ENCODE results near the gene POLR3A.
"Not testable (repeated sequence)": the region's sequence is repeated elsewhere in the genome, so short reads cannot be mapped to it uniquely, and the experiment has no call there.

POLR3A gene

DNA sequence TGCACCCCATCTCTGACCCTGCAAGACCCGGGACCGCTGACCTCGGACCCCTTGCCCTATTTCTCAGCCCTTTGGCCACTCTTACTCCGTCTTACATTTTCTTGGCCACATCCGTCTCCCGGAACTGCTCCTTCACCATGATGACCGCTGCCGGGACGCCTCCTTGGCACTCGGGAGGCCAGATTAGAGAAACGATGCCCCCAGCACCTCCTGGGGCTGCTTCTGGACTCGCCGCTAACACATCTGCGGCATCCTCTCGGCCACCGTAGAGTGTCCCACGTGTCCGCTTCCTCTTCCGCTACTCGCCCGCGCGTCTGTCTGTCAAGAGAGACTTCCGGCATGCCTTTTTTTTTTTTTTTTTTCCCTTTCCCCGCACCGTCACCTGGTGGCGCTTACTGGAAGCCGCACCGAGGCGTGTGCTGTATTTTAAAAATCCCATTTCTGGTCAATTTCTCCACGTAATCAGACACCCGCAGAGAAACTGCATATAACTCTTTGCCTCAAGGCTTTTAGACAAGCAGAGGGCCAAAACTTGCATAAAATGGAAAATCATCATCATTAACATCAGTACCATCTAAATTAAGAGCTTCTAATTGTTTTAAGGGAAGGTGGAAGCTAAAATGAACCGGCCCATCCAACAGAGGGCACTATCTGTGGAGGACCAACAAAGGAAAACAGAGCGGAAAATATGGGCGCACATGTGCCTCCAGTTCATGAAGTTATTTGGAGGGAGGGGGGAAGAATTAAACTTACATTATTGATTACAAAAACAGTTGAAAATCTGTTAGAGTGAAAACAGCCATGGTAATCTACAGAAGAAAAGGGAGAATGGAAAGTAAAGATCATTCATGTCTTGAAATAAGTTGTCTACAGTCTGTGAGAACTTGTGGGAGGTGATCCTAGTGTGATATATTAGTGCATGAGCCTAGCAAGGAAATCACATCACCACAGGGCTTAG, at the start of gene POLR3A:
Gene POLR3A, minus strand, starts transcription at position 247 of the 958 bp plus-strand sequence. Its CDS starts 108 bp downstream, at position 139.
- in situ Hi-C loops (cut with HindIII; ENCODE audit: low sequenced_read_pairs), result no loop called here
- TF ChIP-seq, protein P1, sequence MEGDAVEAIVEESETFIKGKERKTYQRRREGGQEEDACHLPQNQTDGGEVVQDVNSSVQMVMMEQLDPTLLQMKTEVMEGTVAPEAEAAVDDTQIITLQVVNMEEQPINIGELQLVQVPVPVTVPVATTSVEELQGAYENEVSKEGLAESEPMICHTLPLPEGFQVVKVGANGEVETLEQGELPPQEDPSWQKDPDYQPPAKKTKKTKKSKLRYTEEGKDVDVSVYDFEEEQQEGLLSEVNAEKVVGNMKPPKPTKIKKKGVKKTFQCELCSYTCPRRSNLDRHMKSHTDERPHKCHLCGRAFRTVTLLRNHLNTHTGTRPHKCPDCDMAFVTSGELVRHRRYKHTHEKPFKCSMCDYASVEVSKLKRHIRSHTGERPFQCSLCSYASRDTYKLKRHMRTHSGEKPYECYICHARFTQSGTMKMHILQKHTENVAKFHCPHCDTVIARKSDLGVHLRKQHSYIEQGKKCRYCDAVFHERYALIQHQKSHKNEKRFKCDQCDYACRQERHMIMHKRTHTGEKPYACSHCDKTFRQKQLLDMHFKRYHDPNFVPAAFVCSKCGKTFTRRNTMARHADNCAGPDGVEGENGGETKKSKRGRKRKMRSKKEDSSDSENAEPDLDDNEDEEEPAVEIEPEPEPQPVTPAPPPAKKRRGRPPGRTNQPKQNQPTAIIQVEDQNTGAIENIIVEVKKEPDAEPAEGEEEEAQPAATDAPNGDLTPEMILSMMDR (IDR thresholded peaks at IDR 0.05; ENCODE audit: low read depth, low read length, missing control alignments), result peak; percentile 74
- DNase-seq (ENCODE audit: low read depth), result peak; percentile 97
- H3K4me3 ChIP-seq (ENCODE audit: low read depth, low read length), result peak within 1 kb of the TSS; percentile 92

DNA sequence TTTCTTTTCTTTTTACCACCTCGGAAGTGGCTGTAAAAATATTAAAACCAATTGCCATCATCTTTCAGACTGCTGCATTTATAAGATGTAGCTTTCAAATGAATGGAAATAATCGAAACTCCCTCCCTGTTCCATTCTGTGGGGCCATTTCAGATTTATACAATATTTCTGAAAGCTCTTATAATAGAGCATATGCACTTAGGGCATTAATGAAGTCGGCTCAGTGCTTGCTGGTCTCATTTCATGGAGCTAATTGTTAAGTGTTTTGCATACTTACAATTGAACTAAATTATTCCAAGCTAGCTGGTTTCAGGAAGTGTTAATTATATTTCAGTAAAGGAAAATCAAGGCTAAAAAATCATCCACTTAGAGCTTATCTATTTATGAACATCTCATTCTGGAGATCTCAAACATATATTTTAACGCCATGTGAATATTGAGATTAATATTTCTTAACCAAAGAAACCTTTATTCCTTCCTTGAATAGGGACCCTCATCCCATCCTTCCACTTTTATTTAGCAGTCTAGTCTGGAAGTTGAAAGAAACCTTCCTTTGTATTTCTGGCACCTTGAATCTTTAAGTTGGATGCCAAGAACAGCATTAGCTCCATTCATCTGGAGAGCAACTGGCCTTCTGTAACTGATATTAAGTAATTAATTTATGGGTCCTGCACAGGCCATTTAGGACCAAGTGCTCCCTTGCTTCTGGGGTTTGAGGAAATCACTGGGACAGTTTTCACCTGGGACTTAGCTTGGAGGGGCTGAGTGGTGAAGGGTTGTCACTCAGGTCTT, 49.4 kb upstream of the POLR3A start:
- no peak for DNase-seq (ENCODE audit: low read depth)
- in situ Hi-C loops (cut with HindIII; ENCODE audit: low sequenced_read_pairs), result no loop called here
- TF ChIP-seq, protein P1 (IDR thresholded peaks at IDR 0.05; ENCODE audit: low read depth, low read length, missing control alignments), result no peak
- H3K4me3 ChIP-seq (ENCODE audit: low read depth, low read length), result no peak overlapping the region

DNA sequence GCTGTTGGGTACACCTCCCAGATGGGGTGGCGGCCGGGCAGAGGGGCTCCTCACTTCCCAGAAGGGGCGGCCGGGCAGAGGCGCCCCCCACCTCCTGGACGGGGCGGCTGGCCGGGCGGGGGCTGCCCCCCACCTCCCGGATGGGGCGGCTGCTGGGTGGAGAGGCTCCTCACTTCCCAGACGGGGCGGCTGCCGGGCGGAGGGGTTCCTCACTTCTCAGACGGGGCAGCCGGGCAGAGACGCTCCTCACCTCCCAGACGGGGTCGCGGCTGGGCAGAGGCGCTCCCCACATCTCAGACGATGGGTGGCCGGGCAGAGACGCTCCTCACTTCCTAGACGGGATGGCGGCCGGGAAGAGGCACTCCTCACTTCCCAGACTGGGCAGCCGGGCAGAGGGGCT, 46.5 kb upstream of the POLR3A start:
- in situ Hi-C loops (cut with HindIII; ENCODE audit: low sequenced_read_pairs); DNase-seq (ENCODE audit: low read depth); H3K4me3 ChIP-seq (ENCODE audit: low read depth, low read length): not testable (repeated sequence)

DNA sequence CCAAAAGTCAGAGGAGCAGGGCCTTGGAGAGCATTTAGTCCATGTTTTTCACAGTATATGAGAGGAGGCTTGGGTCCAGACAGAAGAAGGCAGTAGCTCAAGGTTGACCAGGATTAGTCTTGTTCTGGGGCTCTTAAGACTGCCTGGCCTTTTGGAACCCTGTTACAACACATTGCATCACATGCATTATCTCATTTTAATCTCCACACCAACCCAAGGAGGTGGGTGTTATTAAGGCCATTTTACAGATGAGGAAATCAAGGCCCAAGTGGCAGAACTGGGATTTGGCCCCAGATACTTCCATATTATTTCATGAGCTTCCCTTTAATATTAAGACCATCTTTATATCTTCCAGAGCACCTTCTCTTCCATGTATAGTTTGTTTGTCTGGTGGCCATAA, 43.2 kb upstream of the POLR3A start:
- TF ChIP-seq, protein P1 (IDR thresholded peaks at IDR 0.05; ENCODE audit: low read depth, low read length, missing control alignments), result no peak
- in situ Hi-C loops (cut with HindIII; ENCODE audit: low sequenced_read_pairs), result no loop called here
- H3K4me3 ChIP-seq (ENCODE audit: low read depth, low read length), result no peak overlapping the region
- no peak for DNase-seq (ENCODE audit: low read depth)

DNA sequence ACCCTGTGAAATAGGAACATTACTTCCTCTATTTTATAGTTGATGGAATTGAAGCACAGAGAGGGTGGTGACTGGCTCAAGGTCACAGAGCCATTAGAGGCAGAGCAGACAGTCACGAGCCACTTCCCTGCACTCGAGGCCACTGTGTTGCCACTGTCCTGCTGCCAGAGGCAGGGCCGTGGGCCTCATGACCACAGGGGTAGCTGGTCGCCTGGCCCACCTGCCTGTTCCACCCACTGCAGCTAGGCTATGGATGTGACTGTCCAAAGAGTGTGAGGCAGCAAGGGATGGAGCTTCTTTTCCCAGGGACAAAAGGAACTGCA, 42.5 kb upstream of the POLR3A start:
- H3K4me3 ChIP-seq (ENCODE audit: low read depth, low read length), result no peak overlapping the region
- in situ Hi-C loops (cut with HindIII; ENCODE audit: low sequenced_read_pairs), result no loop called here
- DNase-seq (ENCODE audit: low read depth), result no peak
- TF ChIP-seq, protein P1 (IDR thresholded peaks at IDR 0.05; ENCODE audit: low read depth, low read length, missing control alignments), result no peak

DNA sequence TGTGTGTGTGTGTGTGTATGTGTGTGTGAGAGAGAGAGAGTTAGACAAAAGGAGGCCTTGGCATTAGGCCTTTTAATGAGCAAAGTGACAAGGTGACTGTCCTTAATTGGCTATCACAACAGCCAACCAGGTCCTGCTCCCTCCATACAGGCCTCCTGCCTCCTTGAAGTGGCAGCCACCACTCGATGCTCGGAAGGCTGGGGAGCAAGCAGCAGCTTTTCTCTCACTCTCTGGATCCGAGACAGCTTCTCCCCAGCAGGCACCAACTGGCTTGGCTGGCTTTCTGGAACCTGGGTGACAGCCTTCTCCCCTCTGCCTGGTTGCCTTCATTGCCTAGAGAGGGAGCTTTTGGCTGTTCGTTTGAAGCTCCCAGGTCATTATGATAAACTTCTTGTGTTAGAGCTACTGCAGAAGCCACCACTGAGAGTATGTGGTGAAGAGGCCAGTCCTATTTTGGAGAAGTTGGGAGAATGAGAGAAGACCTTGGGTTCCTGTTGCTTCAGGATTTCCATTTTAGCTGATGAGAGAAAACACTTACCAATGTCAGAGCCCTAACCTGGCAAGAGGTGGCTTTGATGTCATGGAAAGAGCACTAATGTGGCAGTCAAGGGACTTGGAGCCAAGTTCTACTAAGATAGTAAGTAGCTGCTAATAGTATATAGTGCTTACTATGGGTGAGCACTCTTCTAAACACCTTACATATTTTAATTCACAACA, 42.0 kb upstream of the POLR3A start:
- in situ Hi-C loops (cut with HindIII; ENCODE audit: low sequenced_read_pairs), result no loop called here
- TF ChIP-seq, protein P1 (IDR thresholded peaks at IDR 0.05; ENCODE audit: low read depth, low read length, missing control alignments), result no peak
- no peak overlapping the region for H3K4me3 ChIP-seq (ENCODE audit: low read depth, low read length)
- no peak for DNase-seq (ENCODE audit: low read depth)

All from astrocyte of the cerebellum (primary cell).